Dendritic cell treated with granulocyte-macrophage colony-stimulating factor and Interleukin-4, amounts not matched to agents 40 ng/mL and 50 ng/mL, for 4 days (primary cell): ENCODE results near the gene MIA.
"Not testable (repeated sequence)": the region's sequence is repeated elsewhere in the genome, so short reads cannot be mapped to it uniquely, and the experiment has no call there.

Source experiments
- H3K27ac Mint-ChIP-seq: one replicate; pipeline ENCODE4 v1.8.0; 2022; ENCODE audit warnings: mild to moderate bottlenecking, mixed read lengths
- H3K27me3 Mint-ChIP-seq: one replicate; pipeline ENCODE4 v1.8.0; 2022; ENCODE audit warnings: mild to moderate bottlenecking, mixed read lengths
- H3K36me3 Mint-ChIP-seq: one replicate; pipeline ENCODE4 v1.8.0; 2022; ENCODE audit warnings: low read depth, mixed read lengths
- H3K4me1 Mint-ChIP-seq: one replicate; pipeline ENCODE4 v1.8.0; 2022; ENCODE audit warnings: low read depth, mixed read lengths
- H3K4me3 Mint-ChIP-seq: one replicate; pipeline ENCODE4 v1.8.0; 2022; ENCODE audit warnings: mild to moderate bottlenecking, moderate library complexity, mixed read lengths
- H3K9me3 Mint-ChIP-seq: one replicate; pipeline ENCODE4 v1.8.0; 2022; ENCODE audit warnings: mixed read lengths
- intact Hi-C: fragments of 100-400 bp; cut with micrococcal nuclease; formaldehyde crosslinking; loops from one replicate; pipeline ENCODE4 v1.15.0; 2022

Gene MIA

GRCh38 chr19:40758491-40758890, 16.8 kb upstream of the MIA start:
- Mint-ChIP-seq H3K9me3 (no peaks in the 10 kb centered on the region), H3K27me3 (no peaks in the 10 kb centered on the region), H3K4me3 (no peak overlapping the region), H3K27ac (no peak overlapping the region), H3K4me1 (peaks cover 53% of the 10 kb centered on the region), H3K36me3 (peaks cover 99% of the 10 kb centered on the region)
- intact Hi-C loops: no loop called here

- H3K4me3 Mint-ChIP-seq: no peak overlapping the region
- H3K36me3 Mint-ChIP-seq: peaks cover 100% of the 10 kb centered on the region
- H3K27ac Mint-ChIP-seq: no peak overlapping the region
- H3K9me3 Mint-ChIP-seq: no peaks in the 10 kb centered on the region
- peaks cover 55% of the 10 kb centered on the region for H3K4me1 Mint-ChIP-seq
- intact Hi-C loops: no loop called here
- no peaks in the 10 kb centered on the region for H3K27me3 Mint-ChIP-seq
Observed at GRCh38 chr19:40759352-40759751, 16.0 kb upstream of the MIA start.

GRCh38 chr19:40762754-40763470, 12.4 kb upstream of the MIA start:
- H3K9me3 Mint-ChIP-seq: no peaks in the 10 kb centered on the region
- no peak overlapping the region for H3K4me3 Mint-ChIP-seq
- intact Hi-C loops: no loop called here
- peaks cover 30% of the 10 kb centered on the region for H3K4me1 Mint-ChIP-seq
- H3K27ac Mint-ChIP-seq: peak overlapping the region; percentile 31
- H3K27me3 Mint-ChIP-seq: no peaks in the 10 kb centered on the region
- peaks cover 100% of the 10 kb centered on the region for H3K36me3 Mint-ChIP-seq

- Mint-ChIP-seq H3K27me3 (no peaks in the 10 kb centered on the region), H3K36me3 (peaks cover 100% of the 10 kb centered on the region), H3K4me3 (no peak overlapping the region), H3K27ac (peak overlapping the region; percentile 31), H3K4me1 (peaks cover 30% of the 10 kb centered on the region), H3K9me3 (no peaks in the 10 kb centered on the region)
- intact Hi-C loops: no loop called here
Observed at GRCh38 chr19:40763526-40763925, 11.8 kb upstream of the MIA start.

GRCh38 chr19:40763963-40764362, 11.4 kb upstream of the MIA start:
- Mint-ChIP-seq H3K4me1 (peaks cover 30% of the 10 kb centered on the region), H3K9me3 (no peaks in the 10 kb centered on the region), H3K36me3 (peaks cover 100% of the 10 kb centered on the region), H3K27me3 (no peaks in the 10 kb centered on the region), H3K4me3 (no peak overlapping the region), H3K27ac (no peak overlapping the region)
- intact Hi-C loops: no loop called here

GRCh38 chr19:40766385-40766784, 8.9 kb upstream of the MIA start:
- intact Hi-C loops, H3K4me3 Mint-ChIP-seq, H3K27me3 Mint-ChIP-seq, H3K27ac Mint-ChIP-seq: not testable (repeated sequence)
- Mint-ChIP-seq H3K9me3 (peaks cover 10% of the 10 kb centered on the region), H3K36me3 (peaks cover 100% of the 10 kb centered on the region), H3K4me1 (peaks cover 29% of the 10 kb centered on the region)

GRCh38 chr19:40768869-40769268, 6.5 kb upstream of the MIA start:
- intact Hi-C loops: no loop called here
- Mint-ChIP-seq H3K4me1 (peaks cover 11% of the 10 kb centered on the region), H3K36me3 (peaks cover 87% of the 10 kb centered on the region), H3K4me3 (no peak overlapping the region), H3K27ac (peak overlapping the region; percentile 13), H3K27me3 (no peaks in the 10 kb centered on the region), H3K9me3 (peaks cover 10% of the 10 kb centered on the region)

GRCh38 chr19:40771101-40771862, 4.0 kb upstream of the MIA start:
- intact Hi-C loops: loop anchor here (10.0 kb wide), 1 partner anchor 56 kb away; the partner anchor contains the start of genes COQ8B and ITPKC
- peaks cover 70% of the 10 kb centered on the region for H3K36me3 Mint-ChIP-seq
- peaks cover 10% of the 10 kb centered on the region for H3K9me3 Mint-ChIP-seq
- not testable (repeated sequence) for H3K27me3 Mint-ChIP-seq, H3K27ac Mint-ChIP-seq, H3K4me3 Mint-ChIP-seq
- H3K4me1 Mint-ChIP-seq: peaks cover 30% of the 10 kb centered on the region

GRCh38 chr19:40775632-40776022, 306 bp downstream of the MIA start:
- H3K27me3 Mint-ChIP-seq: no peaks in the 10 kb centered on the region
- intact Hi-C loops: loop anchor here (5.0 to 10.0 kb wide), 2 partner anchors 61 to 487 kb away; partner anchors contain the start of genes COQ8B, HNRNPUL1 and ITPKC
- peaks cover 51% of the 10 kb centered on the region for H3K4me1 Mint-ChIP-seq
- peak overlapping the region; percentile 65 for H3K27ac Mint-ChIP-seq
- H3K4me3 Mint-ChIP-seq: no peak overlapping the region
- H3K36me3 Mint-ChIP-seq: peaks cover 50% of the 10 kb centered on the region
- peaks cover 8% of the 10 kb centered on the region for H3K9me3 Mint-ChIP-seq

GRCh38 chr19:40776364-40776763, 1.0 kb downstream of the MIA start:
- no peaks in the 10 kb centered on the region for H3K27me3 Mint-ChIP-seq
- peaks cover under 1% of the 10 kb centered on the region for H3K9me3 Mint-ChIP-seq
- H3K27ac Mint-ChIP-seq: peak overlapping the region; percentile 99
- peaks cover 59% of the 10 kb centered on the region for H3K4me1 Mint-ChIP-seq
- H3K4me3 Mint-ChIP-seq: no peak overlapping the region
- peaks cover 50% of the 10 kb centered on the region for H3K36me3 Mint-ChIP-seq
- intact Hi-C loops: loop anchor here (5.0 to 10.0 kb wide), 2 partner anchors 62 to 486 kb away; partner anchors contain the start of genes COQ8B, HNRNPUL1 and ITPKC

GRCh38 chr19:40776932-40777644, 1.8 kb downstream of the MIA start:
- Mint-ChIP-seq H3K9me3 (no peaks in the 10 kb centered on the region), H3K4me1 (peaks cover 64% of the 10 kb centered on the region), H3K36me3 (peaks cover 53% of the 10 kb centered on the region), H3K27me3 (no peaks in the 10 kb centered on the region), H3K4me3 (peak overlapping the region; percentile 90), H3K27ac (peak overlapping the region; percentile 99)
- intact Hi-C loops: loop anchor here (1.0 to 10.0 kb wide), 4 partner anchors 21 to 485 kb away; partner anchors contain the start of genes ACTMAP, COQ8B, HNRNPUL1 and ITPKC

GRCh38 chr19:40777645-40777936, 2.3 kb downstream of the MIA start:
- H3K9me3 Mint-ChIP-seq: no peaks in the 10 kb centered on the region

GRCh38 chr19:40777937-40778705, 2.8 kb downstream of the MIA start, which contains the start of gene RAB4B:
TSS of gene RAB4B (plus strand) at chr19:40778247. CDS start at chr19:40778376, 129 bp downstream.
- H3K4me1 Mint-ChIP-seq: peaks cover 68% of the 10 kb centered on the region
- H3K4me3 Mint-ChIP-seq: peak within 1 kb of the TSS; percentile 90
- H3K27ac Mint-ChIP-seq: peak within 1 kb of the TSS; percentile 99
- no peaks in the 10 kb centered on the region for H3K9me3 Mint-ChIP-seq
- intact Hi-C loops: loop anchor here (1.0 to 10.0 kb wide), 4 partner anchors 20 to 484 kb away; partner anchors contain the start of genes ACTMAP, COQ8B, HNRNPUL1 and ITPKC
- H3K27me3 Mint-ChIP-seq: no peaks in the 10 kb centered on the region
- peaks cover 52% of the 10 kb centered on the region for H3K36me3 Mint-ChIP-seq

More at GRCh38 chr19:40777645-40777936, 2.3 kb downstream of the MIA start:
- intact Hi-C loops: loop anchor here (1.0 to 10.0 kb wide), 4 partner anchors 21 to 485 kb away; partner anchors contain the start of genes ACTMAP, COQ8B, HNRNPUL1 and ITPKC
- peaks cover 68% of the 10 kb centered on the region for H3K4me1 Mint-ChIP-seq
- H3K4me3 Mint-ChIP-seq: peak overlapping the region; percentile 90
- peaks cover 53% of the 10 kb centered on the region for H3K36me3 Mint-ChIP-seq
- H3K27ac Mint-ChIP-seq: peak overlapping the region; percentile 99
- H3K27me3 Mint-ChIP-seq: no peaks in the 10 kb centered on the region
